Osteoblast (primary cell): ENCODE data around the gene RBM20. TPM values are rescaled to one million over a fixed set of nuclear protein-coding genes. Genes with fewer than 3 reads are reported as not detected.

ENCODE experiments used
- DNase-seq: peaks from one replicate; pipeline ENCODE4 v3.0.0; 2011; ENCODE audit warnings: low spot score, mixed read lengths; ENCODE audit not compliant: insufficient read length; ENCODE audit errors: missing footprints
- H2AFZ ChIP-seq: 2 replicates; pipeline ENCODE4 v1.6.0; 2011; ENCODE audit warnings: mild to moderate bottlenecking, low read length
- H3K27ac ChIP-seq: 2 replicates; pipeline ENCODE4 v1.5.1; 2011; ENCODE audit warnings: mild to moderate bottlenecking, low read depth, low read length, moderate library complexity
- H3K27me3 ChIP-seq: 2 replicates; pipeline ENCODE4 v1.6.0; 2012; ENCODE audit warnings: mild to moderate bottlenecking, control low read depth, inconsistent platforms, low read length, moderate library complexity; ENCODE audit not compliant: insufficient read depth
- H3K36me3 ChIP-seq: 2 replicates; pipeline ENCODE4 v1.5.1; 2011; ENCODE audit warnings: mild to moderate bottlenecking, low read length, control low read depth, moderate library complexity; ENCODE audit not compliant: insufficient read depth
- H3K4me1 ChIP-seq: 2 replicates; pipeline ENCODE4 v1.5.1; 2011; ENCODE audit warnings: mild to moderate bottlenecking, low read length, control low read depth, moderate library complexity; ENCODE audit not compliant: insufficient read depth
- H3K4me2 ChIP-seq: 2 replicates; pipeline ENCODE4 v1.6.0; 2011; ENCODE audit warnings: mild to moderate bottlenecking, low read length; ENCODE audit not compliant: insufficient read depth
- H3K4me3 ChIP-seq: fragments of 200-600 bp; sonication (generic); 3 replicates; pipeline ENCODE4 v1.5.1; 2012; ENCODE audit warnings: mild to moderate bottlenecking, low read length, inconsistent platforms; ENCODE audit not compliant: insufficient read depth
- H3K79me2 ChIP-seq: 2 replicates; pipeline ENCODE4 v1.6.0; 2012; ENCODE audit warnings: mild to moderate bottlenecking, low read length, control low read depth, inconsistent platforms; ENCODE audit not compliant: insufficient read depth
- H3K9me3 ChIP-seq: 2 replicates; pipeline ENCODE4 v1.5.1; 2011; ENCODE audit warnings: low read depth, low read length, control low read depth
- H4K20me1 ChIP-seq: 2 replicates; pipeline ENCODE4 v1.6.0; 2012; ENCODE audit warnings: mild to moderate bottlenecking, low read length, control low read depth; ENCODE audit not compliant: insufficient read depth
- CTCF ChIP-seq: IDR thresholded peaks from 2 replicates; pipeline ENCODE4 v1.5.1; 2011; ENCODE audit warnings: mild to moderate bottlenecking, low read depth, low read length, moderate library complexity; ENCODE audit errors: extremely low read depth
- total RNA-seq: library from RNA; depleted of rRNA; stranded (reverse); fragments of >200 nt; gene quantifications from 2 replicates; pipeline ENCODE4 v1.2.3, GENCODE V29; 2012

Gene RBM20
- total RNA-seq, 1 donor = not detected

- peak overlapping the region; percentile 24 for H2AFZ ChIP-seq
- H3K4me3 ChIP-seq = peak overlapping the region; percentile 40
- no peaks in the 10 kb centered on the region for H3K9me3 ChIP-seq
- H3K4me1 ChIP-seq = peaks cover 6% of the 10 kb centered on the region
- H3K4me2 ChIP-seq = peak overlapping the region; percentile 68
- H3K79me2 ChIP-seq = no peaks in the 10 kb centered on the region
- peak; percentile 76 for DNase-seq
- no peak for TF ChIP-seq CTCF
- H3K27ac ChIP-seq = peak overlapping the region; percentile 9
- no peaks in the 10 kb centered on the region for H3K27me3 ChIP-seq
- no peaks in the 10 kb centered on the region for H3K36me3 ChIP-seq
- H4K20me1 ChIP-seq = no peaks in the 10 kb centered on the region
These were observed 62.6 kb downstream of the RBM20 start for GRCh38 chr10:110706690-110707098.

- Histone ChIP-seq H3K27me3 (peaks cover 1% of the 10 kb centered on the region), H3K4me3 (no peak overlapping the region), H3K4me1 (peaks cover 6% of the 10 kb centered on the region), H3K36me3 (no peaks in the 10 kb centered on the region), H3K79me2 (no peaks in the 10 kb centered on the region), H2AFZ (peak overlapping the region; percentile 49), H3K9me3 (no peaks in the 10 kb centered on the region), H4K20me1 (no peaks in the 10 kb centered on the region), H3K27ac (no peak overlapping the region), H3K4me2 (no peak overlapping the region)
- TF ChIP-seq CTCF = no peak
- DNase-seq = no peak
These were observed 64.8 kb downstream of the RBM20 start for GRCh38 chr10:110708776-110709443.

GRCh38 chr10:110709444-110709828 lies 65.3 kb downstream of the RBM20 start:
- Histone ChIP-seq H3K27ac (no peak overlapping the region), H2AFZ (peak overlapping the region; percentile 49), H3K27me3 (peaks cover 6% of the 10 kb centered on the region), H3K4me1 (peaks cover 6% of the 10 kb centered on the region), H4K20me1 (no peaks in the 10 kb centered on the region), H3K4me3 (no peak overlapping the region), H3K36me3 (no peaks in the 10 kb centered on the region), H3K79me2 (no peaks in the 10 kb centered on the region), H3K4me2 (no peak overlapping the region), H3K9me3 (no peaks in the 10 kb centered on the region)
- no peak for TF ChIP-seq CTCF
- DNase-seq = no peak

- no peak overlapping the region for H3K27ac ChIP-seq
- H3K4me2 ChIP-seq = no peak overlapping the region
- no peaks in the 10 kb centered on the region for H3K9me3 ChIP-seq
- no peaks in the 10 kb centered on the region for H4K20me1 ChIP-seq
- H3K79me2 ChIP-seq = no peaks in the 10 kb centered on the region
- no peak for TF ChIP-seq CTCF
- H3K36me3 ChIP-seq = no peaks in the 10 kb centered on the region
- peaks cover 6% of the 10 kb centered on the region for H3K4me1 ChIP-seq
- DNase-seq = no peak
- no peak overlapping the region for H2AFZ ChIP-seq
- H3K4me3 ChIP-seq = no peak overlapping the region
- peaks cover 9% of the 10 kb centered on the region for H3K27me3 ChIP-seq
These were observed 65.9 kb downstream of the RBM20 start for GRCh38 chr10:110709964-110710587.
